Measurements from ENCODE around the gene GABPB2. TPM values are rescaled to one million over a fixed set of nuclear protein-coding genes. Genes with fewer than 3 reads are reported as not detected.

GABPB2 gene
- total and polyA plus RNA-seq, 2 of the 13 experiments (the other 11 are each of a cell fraction or from before 2014, with no cell fraction given), result 0.09 TPM; not detected in 1

- TF ChIP-seq FOXP4 (CRISPR knock-in tag; IDR thresholded peaks at IDR 0.05) (peak; percentile 40; the same call in 1 of the 2 replicates), SYNCRIP (IDR thresholded peaks at IDR 0.05; ENCODE audit: insufficient read depth, low read depth, low read length) (no peak), ZNF724P (CRISPR knock-in tag; IDR thresholded peaks at IDR 0.05; ENCODE audit: borderline replicate concordance) (no peak), ZFP62 (CRISPR knock-in tag; IDR thresholded peaks at IDR 0.05) (no peak), NFRKB (IDR thresholded peaks at IDR 0.05) (no peak), ZBTB44 (CRISPR knock-in tag; IDR thresholded peaks at IDR 0.05) (no peak), SNRNP70 (IDR thresholded peaks at IDR 0.05; ENCODE audit: low read depth, low read length) (no peak), JUN (CRISPR knock-in tag; IDR thresholded peaks at IDR 0.05) (0 out of 2 replicates have a peak, but pooled peaks have one; percentile 21), FOXC1 (CRISPR knock-in tag; IDR thresholded peaks at IDR 0.05; ENCODE audit: borderline replicate concordance) (no peak; the same call in 1 of the 2 replicates), HNRNPL (IDR thresholded peaks at IDR 0.05; ENCODE audit: low read depth, low read length) (0 out of 2 replicates have a peak, but pooled peaks have one; percentile 13), ZBTB39 (CRISPR knock-in tag; IDR thresholded peaks at IDR 0.05) (no peak), PTBP1 (IDR thresholded peaks at IDR 0.05; ENCODE audit: low read depth, low read length, poor library complexity, severe bottlenecking) (no peak), ZBTB33 (CRISPR knock-in tag; IDR thresholded peaks at IDR 0.05) (0 out of 2 replicates have a peak, but pooled peaks have one; percentile 29), NFIB (CRISPR knock-in tag; IDR thresholded peaks at IDR 0.05; ENCODE audit: borderline replicate concordance) (no peak), KLF13 (CRISPR knock-in tag; IDR thresholded peaks at IDR 0.05) (no peak), ZMYM4 (CRISPR knock-in tag; IDR thresholded peaks at IDR 0.05) (peak; percentile 64; the same call in 1 of the 2 replicates), TAF15 (IDR thresholded peaks at IDR 0.05; ENCODE audit: low read depth, low read length, poor library complexity, severe bottlenecking) (peak; percentile 37), POLR2AphosphoS5 (IDR thresholded peaks at IDR 0.05; ENCODE audit: low read depth, low read length) (peak; percentile 69), ZMYM3 (CRISPR knock-in tag; IDR thresholded peaks at IDR 0.05) (peak; percentile 80; the same call in 1 of the 2 replicates), SAFB2 (CRISPR knock-in tag; IDR thresholded peaks at IDR 0.05; ENCODE audit: borderline replicate concordance, low read depth) (no peak; the same call in 1 of the 2 replicates), ZNF607 (CRISPR knock-in tag; IDR thresholded peaks at IDR 0.05; ENCODE audit: borderline replicate concordance) (peak; percentile 74)
These were observed 11.2 kb upstream of the GABPB2 start, which contains the start of gene CDC42SE1 (continued) for GRCh38 chr1:151059109-151060006.
